ENCODE data around the gene COX7B2. TPM values are rescaled to one million over a fixed set of nuclear protein-coding genes. Genes with fewer than 3 reads are reported as not detected.

Gene COX7B2
- total RNA-seq, 2 experiments from 2014 or later = not detected

DNA sequence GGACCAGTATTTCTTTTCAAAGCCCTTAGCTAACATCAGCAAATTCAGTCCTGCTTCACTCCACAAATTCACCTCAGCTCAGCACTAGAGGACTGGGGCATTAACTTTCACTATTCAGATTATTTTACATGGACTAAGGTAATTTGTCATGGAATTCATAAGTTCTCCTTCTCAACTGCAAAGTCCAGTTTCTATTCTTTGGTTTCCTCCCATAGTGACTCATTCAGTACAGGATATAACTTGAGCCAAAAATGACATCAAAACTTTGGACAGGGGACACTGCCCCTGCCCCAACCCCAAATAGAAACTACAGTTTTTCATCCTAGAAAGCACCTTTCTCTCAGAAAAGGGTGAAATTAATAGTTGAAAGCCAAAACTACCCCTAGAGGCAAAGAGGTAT lies 52.7 kb downstream of the COX7B2 start:
- no peak overlapping the region for H3K27ac Mint-ChIP-seq
- H3K9me3 Mint-ChIP-seq = no peaks in the 10 kb centered on the region

GRCh38 chr4:46852800-46853199 lies 56.2 kb downstream of the COX7B2 start:
- no peaks in the 10 kb centered on the region for H3K27me3 Mint-ChIP-seq
- no peaks in the 10 kb centered on the region for H3K36me3 Mint-ChIP-seq (ENCODE audit: low read depth)
- ChIA-PET POLR2A (no interaction called here), CTCF (interaction anchor here (1.2 kb wide), 1 partner anchor 8 kb away, joined by 3 read pairs; no protein-coding TSS in a partner anchor)
- H3K9me3 Mint-ChIP-seq = no peaks in the 10 kb centered on the region
- DNase-seq = no peak
- no peak overlapping the region for H3K27ac Mint-ChIP-seq
- H3K4me3 Mint-ChIP-seq = no peak overlapping the region
- no peaks in the 10 kb centered on the region for H3K4me1 Mint-ChIP-seq

More for the DNA sequence above, 52.7 kb downstream of the COX7B2 start:
- Mint-ChIP-seq H3K36me3 (ENCODE audit: low read depth) (no peaks in the 10 kb centered on the region), H3K4me3 (no peak overlapping the region), H3K27me3 (no peaks in the 10 kb centered on the region), H3K4me1 (no peaks in the 10 kb centered on the region)
- no peak for DNase-seq
- ChIA-PET CTCF (no interaction called here), POLR2A (no interaction called here)

GRCh38 chr4:46850026-46850425 lies 59.0 kb downstream of the COX7B2 start:
- Mint-ChIP-seq H3K4me3 (no peak overlapping the region), H3K27me3 (peaks cover 5% of the 10 kb centered on the region), H3K9me3 (no peaks in the 10 kb centered on the region), H3K27ac (no peak overlapping the region), H3K4me1 (no peaks in the 10 kb centered on the region), H3K36me3 (ENCODE audit: low read depth) (no peaks in the 10 kb centered on the region)
- ChIA-PET CTCF (no interaction called here), POLR2A (no interaction called here)
- no peak for DNase-seq

- Mint-ChIP-seq H3K36me3 (ENCODE audit: low read depth) (no peaks in the 10 kb centered on the region), H3K27me3 (peaks cover 5% of the 10 kb centered on the region), H3K4me1 (no peaks in the 10 kb centered on the region), H3K9me3 (no peaks in the 10 kb centered on the region), H3K27ac (no peak overlapping the region), H3K4me3 (no peak overlapping the region)
- CTCF ChIA-PET = interaction anchor here (0.6 to 2.0 kb wide), 5 partner anchors 8 to 325 kb away, joined by 3 to 10 read pairs (median 3); no protein-coding TSS in a partner anchor
- POLR2A ChIA-PET = no interaction called here
- peak; percentile 35 for DNase-seq
Observed at GRCh38 chr4:46844325-46844917, 64.6 kb downstream of the COX7B2 start.

DNA sequence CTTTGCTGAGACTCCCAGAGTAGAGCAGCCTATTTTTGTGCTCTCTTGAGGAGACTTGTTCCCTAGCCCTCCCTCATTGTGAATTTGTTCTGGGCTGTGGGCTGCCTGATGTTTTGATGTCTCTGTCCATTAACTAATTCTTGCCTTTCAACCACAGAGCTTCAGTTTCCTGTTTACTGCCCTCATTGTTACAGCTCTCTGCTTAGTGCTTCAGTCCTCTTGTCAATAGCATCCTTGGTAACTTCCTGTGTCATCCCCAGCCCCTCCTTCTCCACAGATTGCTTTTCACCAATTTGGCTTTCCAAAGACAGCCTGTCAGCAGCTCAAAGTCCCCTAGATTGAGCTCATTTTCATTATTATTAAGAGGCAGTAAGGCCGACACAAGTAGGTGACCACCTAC lies 69.9 kb downstream of the COX7B2 start:
- H3K4me1 Mint-ChIP-seq = peaks cover 4% of the 10 kb centered on the region
- no peaks in the 10 kb centered on the region for H3K36me3 Mint-ChIP-seq (ENCODE audit: low read depth)
- H3K9me3 Mint-ChIP-seq = no peaks in the 10 kb centered on the region
- POLR2A ChIA-PET = no interaction called here
- no peak for DNase-seq
- CTCF ChIA-PET = no interaction called here
- no peaks in the 10 kb centered on the region for H3K27me3 Mint-ChIP-seq
- H3K4me3 Mint-ChIP-seq = no peak overlapping the region
- no peak overlapping the region for H3K27ac Mint-ChIP-seq

- no peak for DNase-seq
- no peaks in the 10 kb centered on the region for H3K36me3 Mint-ChIP-seq (ENCODE audit: low read depth)
- H3K4me1 Mint-ChIP-seq = peaks cover 4% of the 10 kb centered on the region
- ChIA-PET POLR2A (no interaction called here), CTCF (no interaction called here)
- H3K4me3 Mint-ChIP-seq = no peak overlapping the region
- H3K27ac Mint-ChIP-seq = no peak overlapping the region
- H3K27me3 Mint-ChIP-seq = no peaks in the 10 kb centered on the region
- no peaks in the 10 kb centered on the region for H3K9me3 Mint-ChIP-seq
Observed at GRCh38 chr4:46837639-46838038, 71.4 kb downstream of the COX7B2 start.

DNA sequence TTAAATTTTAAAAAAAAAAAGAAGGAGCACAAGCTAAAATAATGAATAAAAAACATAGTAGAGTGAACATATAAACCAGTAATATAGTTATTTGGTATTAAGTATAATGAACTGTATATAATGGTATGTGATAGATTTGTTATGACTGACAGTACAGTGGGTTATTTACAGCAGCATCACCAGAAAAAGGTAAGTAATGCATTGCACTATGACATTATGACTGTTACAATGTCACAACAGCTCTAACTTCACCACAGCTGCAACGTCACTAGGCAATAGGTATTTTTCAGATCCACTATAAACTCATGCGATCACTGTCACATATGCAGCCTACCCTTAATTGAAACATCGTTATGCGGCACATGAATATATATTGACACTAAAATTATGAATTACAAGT lies 72.5 kb downstream of the COX7B2 start:
- Mint-ChIP-seq H3K27me3 (no peaks in the 10 kb centered on the region), H3K9me3 (no peaks in the 10 kb centered on the region), H3K36me3 (ENCODE audit: low read depth) (no peaks in the 10 kb centered on the region), H3K27ac (no peak overlapping the region), H3K4me3 (no peak overlapping the region), H3K4me1 (peaks cover 4% of the 10 kb centered on the region)
- ChIA-PET POLR2A (no interaction called here), CTCF (no interaction called here)
- DNase-seq = no peak

DNA sequence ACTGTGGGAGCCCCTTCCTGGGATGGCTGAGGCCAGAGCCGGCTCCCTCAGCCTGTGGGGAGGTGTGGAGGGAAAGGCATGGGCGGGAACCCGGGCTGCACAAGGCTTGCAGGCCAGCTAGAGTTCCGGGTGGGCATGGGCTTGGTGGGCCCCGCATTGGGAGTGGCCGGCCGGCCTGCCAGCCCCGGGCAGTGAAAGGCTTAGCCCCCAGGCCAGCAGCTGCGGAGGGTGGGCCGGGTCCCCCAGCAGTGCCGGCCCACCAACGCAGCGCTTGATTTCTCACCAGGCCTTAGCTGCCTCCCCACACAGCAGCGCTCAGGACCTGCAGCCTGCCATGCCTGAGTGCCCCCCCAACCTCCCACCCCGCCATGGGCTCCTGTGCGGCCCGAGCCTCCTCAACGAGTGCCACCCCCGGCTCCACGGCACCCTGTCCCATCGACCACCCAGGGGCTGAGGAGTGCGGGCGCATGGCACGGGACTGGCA lies 78.0 kb downstream of the COX7B2 start:
- POLR2A ChIA-PET = no interaction called here
- Mint-ChIP-seq H3K27ac (no peak overlapping the region), H3K4me1 (no peaks in the 10 kb centered on the region), H3K27me3 (no peaks in the 10 kb centered on the region), H3K9me3 (no peaks in the 10 kb centered on the region), H3K4me3 (no peak overlapping the region), H3K36me3 (ENCODE audit: low read depth) (no peaks in the 10 kb centered on the region)
- CTCF ChIA-PET = no interaction called here
- DNase-seq = no peak

- POLR2A ChIA-PET = no interaction called here
- H3K36me3 Mint-ChIP-seq (ENCODE audit: low read depth) = no peaks in the 10 kb centered on the region
Observed at GRCh38 chr4:46820154-46820553, 88.9 kb downstream of the COX7B2 start.

DNA sequence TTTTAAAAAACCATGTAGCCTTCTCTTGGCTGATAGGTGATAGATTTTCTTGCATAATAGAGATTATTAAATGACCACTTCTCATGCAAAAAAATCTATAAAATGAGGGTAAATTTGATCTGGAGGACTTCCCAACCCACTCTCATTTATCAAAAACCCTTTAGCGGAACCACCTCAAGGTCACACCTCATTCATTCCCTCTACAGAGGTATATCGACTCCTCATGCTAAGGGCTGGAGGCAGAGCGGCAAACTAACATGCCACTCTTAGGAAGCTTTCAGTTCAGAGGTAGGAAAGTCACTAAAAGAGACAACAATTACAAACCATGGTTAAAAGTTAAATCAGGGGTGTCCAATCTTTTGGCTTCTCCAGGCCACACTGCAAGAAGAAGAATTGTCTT lies 90.0 kb downstream of the COX7B2 start:
- CTCF ChIA-PET = no interaction called here
- H3K4me3 Mint-ChIP-seq = no peak overlapping the region
- no peaks in the 10 kb centered on the region for H3K4me1 Mint-ChIP-seq
- no peaks in the 10 kb centered on the region for H3K27me3 Mint-ChIP-seq
- POLR2A ChIA-PET = no interaction called here
- H3K9me3 Mint-ChIP-seq = no peaks in the 10 kb centered on the region
- DNase-seq = no peak
- H3K36me3 Mint-ChIP-seq (ENCODE audit: low read depth) = no peaks in the 10 kb centered on the region
- no peak overlapping the region for H3K27ac Mint-ChIP-seq

More at GRCh38 chr4:46820154-46820553, 88.9 kb downstream of the COX7B2 start:
- H3K4me1 Mint-ChIP-seq = no peaks in the 10 kb centered on the region
- no peaks in the 10 kb centered on the region for H3K9me3 Mint-ChIP-seq
- no peak for DNase-seq
- CTCF ChIA-PET = no interaction called here
- H3K4me3 Mint-ChIP-seq = no peak overlapping the region
- no peaks in the 10 kb centered on the region for H3K27me3 Mint-ChIP-seq
- no peak overlapping the region for H3K27ac Mint-ChIP-seq

DNA sequence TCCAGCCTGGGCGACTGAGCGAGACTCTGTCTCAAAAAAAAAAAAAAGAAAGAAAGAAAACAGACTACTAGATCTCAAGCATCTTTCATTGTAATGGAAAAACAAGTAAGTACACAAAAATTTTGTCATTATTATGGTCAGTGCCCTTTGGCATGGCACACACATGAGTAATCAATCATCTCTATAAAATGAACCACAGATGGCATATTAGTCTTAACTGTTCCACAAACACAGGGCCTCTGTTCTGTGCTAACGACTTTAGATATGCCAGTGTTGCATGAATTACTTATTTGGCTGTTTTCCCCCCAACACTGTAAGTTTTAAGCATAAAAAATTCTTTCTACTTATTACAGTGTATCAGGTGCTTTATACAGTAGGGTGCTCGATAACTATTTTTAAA lies 90.4 kb downstream of the COX7B2 start:
- no peaks in the 10 kb centered on the region for H3K27me3 Mint-ChIP-seq
- no peaks in the 10 kb centered on the region for H3K9me3 Mint-ChIP-seq
- POLR2A ChIA-PET = no interaction called here
- no peaks in the 10 kb centered on the region for H3K4me1 Mint-ChIP-seq
- CTCF ChIA-PET = no interaction called here
- no peaks in the 10 kb centered on the region for H3K36me3 Mint-ChIP-seq (ENCODE audit: low read depth)
- no peak for DNase-seq
- no peak overlapping the region for H3K4me3 Mint-ChIP-seq
- no peak overlapping the region for H3K27ac Mint-ChIP-seq

DNA sequence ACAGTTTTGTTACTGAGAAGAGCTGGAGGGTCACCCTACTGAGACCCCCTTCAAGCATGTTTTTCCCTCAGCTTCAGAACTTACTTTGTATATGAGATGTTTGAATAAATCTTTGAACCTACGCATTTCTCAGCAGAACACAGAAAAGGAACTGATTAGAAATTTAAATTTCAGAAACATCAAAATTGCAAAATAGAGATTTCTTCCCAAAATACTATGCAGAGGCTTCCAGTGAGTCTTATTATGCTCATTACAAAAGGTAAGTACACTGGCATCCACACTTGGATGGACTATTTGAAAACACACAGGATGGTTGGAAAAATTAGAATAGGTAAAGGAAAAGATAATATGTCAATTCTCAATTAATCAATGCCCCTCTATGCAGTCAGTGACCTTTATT lies 91.2 kb downstream of the COX7B2 start:
- no peak overlapping the region for H3K4me3 Mint-ChIP-seq
- POLR2A ChIA-PET = no interaction called here

DNA sequence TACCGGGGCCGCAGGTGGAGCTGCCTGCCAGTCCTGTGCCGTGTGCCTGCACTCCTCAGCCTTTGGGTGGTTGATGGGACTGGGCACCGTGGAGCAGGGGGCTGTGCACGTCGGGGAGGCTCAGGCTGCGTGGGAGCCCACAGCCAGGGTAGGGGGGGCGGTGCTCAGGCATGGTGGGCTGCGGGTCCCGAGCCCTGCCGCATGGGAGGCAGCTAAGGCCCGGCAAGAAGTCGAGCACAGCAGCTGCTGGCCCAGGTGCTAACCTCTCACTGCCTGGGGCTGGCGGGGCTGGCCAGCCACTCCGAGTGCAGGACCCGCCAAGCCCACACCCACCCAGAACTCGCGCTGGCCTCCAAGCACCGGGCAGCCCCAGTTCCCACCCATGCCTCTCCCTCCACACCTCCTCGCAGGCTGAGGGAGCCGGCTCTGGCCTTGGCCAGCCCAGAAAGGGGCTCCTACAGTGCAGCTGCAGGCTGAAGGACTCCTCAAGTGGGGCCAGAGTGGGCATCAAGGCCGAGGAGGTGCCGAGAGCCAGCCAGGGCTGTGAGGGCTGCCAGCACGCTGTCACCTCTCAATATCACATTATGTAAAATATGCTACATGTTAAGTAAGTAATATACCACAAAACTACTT lies 104.1 kb downstream of the COX7B2 start:
- ChIA-PET CTCF (no interaction called here), POLR2A (no interaction called here)
- no peak for DNase-seq
- no peaks in the 10 kb centered on the region for H3K4me1 Mint-ChIP-seq
- no peak overlapping the region for H3K4me3 Mint-ChIP-seq
- H3K9me3 Mint-ChIP-seq = no peaks in the 10 kb centered on the region
- no peaks in the 10 kb centered on the region for H3K36me3 Mint-ChIP-seq (ENCODE audit: low read depth)
- no peaks in the 10 kb centered on the region for H3K27me3 Mint-ChIP-seq
- no peak overlapping the region for H3K27ac Mint-ChIP-seq

More for the DNA sequence above, 91.2 kb downstream of the COX7B2 start:
- CTCF ChIA-PET = no interaction called here
- H3K4me1 Mint-ChIP-seq = no peaks in the 10 kb centered on the region
- no peaks in the 10 kb centered on the region for H3K9me3 Mint-ChIP-seq
- no peak overlapping the region for H3K27ac Mint-ChIP-seq
- no peaks in the 10 kb centered on the region for H3K27me3 Mint-ChIP-seq
- H3K36me3 Mint-ChIP-seq (ENCODE audit: low read depth) = no peaks in the 10 kb centered on the region
- DNase-seq = no peak

DNA sequence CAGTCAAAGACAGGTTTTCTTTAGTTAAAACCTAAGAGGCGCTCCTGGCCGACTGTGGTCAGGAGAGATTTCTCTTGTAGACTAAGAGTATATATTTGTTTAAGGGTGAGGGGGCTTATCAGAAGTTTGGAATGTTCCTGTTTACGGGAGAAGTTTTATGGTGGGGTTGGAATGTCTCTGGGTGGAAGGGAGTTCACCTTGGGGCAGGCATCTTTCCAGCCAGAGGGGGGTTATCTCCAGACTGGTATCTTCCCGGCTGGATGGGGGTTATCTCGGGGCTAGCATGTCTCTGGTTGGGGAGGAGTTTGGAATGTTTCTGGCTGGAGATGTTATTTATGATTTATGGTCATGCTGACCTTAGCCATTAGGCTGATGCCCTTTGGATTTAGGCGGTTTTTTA lies 116.0 kb downstream of the COX7B2 start:
- Mint-ChIP-seq H3K9me3 (peaks cover 2% of the 10 kb centered on the region), H3K27me3 (no peaks in the 10 kb centered on the region), H3K27ac (no peak overlapping the region), H3K4me1 (no peaks in the 10 kb centered on the region), H3K36me3 (ENCODE audit: low read depth) (no peaks in the 10 kb centered on the region), H3K4me3 (no peak overlapping the region)
- ChIA-PET POLR2A (no interaction called here), CTCF (no interaction called here)
- DNase-seq = no peak
